Memory B cell (primary cell): ENCODE data around the gene U2AF1L4.
A peak's percentile ranks its signal among the peaks of the same experiment; 100 is the strongest.
"Not testable (repeated sequence)": the region's sequence is repeated elsewhere in the genome, so short reads cannot be mapped to it uniquely, and the experiment has no call there.

Experiments used
- ATAC-seq: fragments of 150-1000 bp; cut with Tn5 transposase; 2 replicates; pipeline ENCODE4 v1.10.0; 2021; ENCODE audit warnings: low read depth, mild to moderate bottlenecking, moderate library complexity
- DNase-seq, 2 donors: peaks; one replicate each; pipeline ENCODE4 v3.0.0; 2022; ENCODE audit warnings: low spot score in 2 of 2
- H3K27ac Mint-ChIP-seq: one replicate; pipeline ENCODE4 v1.8.0; 2022; ENCODE audit warnings: mild to moderate bottlenecking, moderate library complexity, mixed read lengths
- H3K27me3 Mint-ChIP-seq: one replicate; pipeline ENCODE4 v1.8.0; 2022; ENCODE audit warnings: mixed read lengths
- H3K36me3 Mint-ChIP-seq: one replicate; pipeline ENCODE4 v1.8.0; 2022; ENCODE audit warnings: mild to moderate bottlenecking, mixed read lengths
- H3K4me1 Mint-ChIP-seq: one replicate; pipeline ENCODE4 v1.8.0; 2022; ENCODE audit warnings: mixed read lengths
- H3K4me3 Mint-ChIP-seq: one replicate; pipeline ENCODE4 v1.8.0; 2022; ENCODE audit warnings: mild to moderate bottlenecking, moderate library complexity, mixed read lengths
- H3K9me3 Mint-ChIP-seq: one replicate; pipeline ENCODE4 v1.8.0; 2022; ENCODE audit warnings: mixed read lengths

U2AF1L4 gene

DNA sequence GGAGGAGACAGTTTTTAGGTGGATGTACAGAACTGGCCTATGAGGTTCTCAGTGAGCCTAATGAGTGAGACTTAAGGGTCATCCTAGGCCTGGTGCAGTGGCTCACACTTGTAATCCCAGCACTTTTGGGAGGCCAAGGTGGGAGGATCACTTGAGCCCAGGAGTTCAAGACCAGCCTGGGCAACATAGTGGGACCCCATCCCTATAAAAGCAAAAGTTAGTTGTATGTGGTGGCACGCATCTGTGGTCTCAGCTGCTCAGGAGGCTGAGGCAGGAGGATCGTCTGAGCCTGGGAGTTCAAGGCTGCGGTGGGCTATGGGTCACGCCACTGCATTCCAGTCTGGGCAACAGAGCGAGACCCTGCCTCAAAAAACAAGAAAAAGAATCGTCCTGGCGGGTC lies 21.1 kb downstream of the U2AF1L4 start:
- H3K27ac Mint-ChIP-seq, H3K9me3 Mint-ChIP-seq, ATAC-seq, H3K4me3 Mint-ChIP-seq, H3K27me3 Mint-ChIP-seq, DNase-seq: not testable (repeated sequence)
- peaks cover 45% of the 10 kb centered on the region for H3K36me3 Mint-ChIP-seq
- H3K4me1 Mint-ChIP-seq = peaks cover 13% of the 10 kb centered on the region

DNA sequence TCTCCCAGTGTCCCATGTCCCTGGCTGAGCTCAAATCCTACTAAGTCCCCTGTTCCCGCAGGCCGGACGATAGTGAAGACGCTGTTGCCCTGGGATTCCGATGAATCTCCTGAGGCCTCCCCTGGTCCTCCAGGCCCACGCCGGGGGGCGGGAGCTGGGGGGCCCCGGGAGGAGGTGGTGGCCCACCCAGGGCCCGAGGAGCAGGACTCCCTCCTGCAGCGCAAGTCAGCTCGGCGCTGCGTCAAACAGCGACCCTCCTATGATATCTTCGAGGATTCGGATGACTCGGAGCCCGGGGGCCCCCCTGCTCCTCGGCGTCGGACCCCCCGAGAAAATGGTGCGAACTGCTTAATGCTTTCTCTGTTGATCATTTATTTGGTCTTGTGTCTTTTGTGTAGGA lies 21.5 kb downstream of the U2AF1L4 start:
- Mint-ChIP-seq H3K4me3 (no peak overlapping the region), H3K9me3 (no peaks in the 10 kb centered on the region), H3K27ac (no peak overlapping the region), H3K27me3 (no peaks in the 10 kb centered on the region), H3K4me1 (peaks cover 14% of the 10 kb centered on the region), H3K36me3 (peaks cover 42% of the 10 kb centered on the region)
- ATAC-seq (no peak), DNase-seq (no peak)

DNA sequence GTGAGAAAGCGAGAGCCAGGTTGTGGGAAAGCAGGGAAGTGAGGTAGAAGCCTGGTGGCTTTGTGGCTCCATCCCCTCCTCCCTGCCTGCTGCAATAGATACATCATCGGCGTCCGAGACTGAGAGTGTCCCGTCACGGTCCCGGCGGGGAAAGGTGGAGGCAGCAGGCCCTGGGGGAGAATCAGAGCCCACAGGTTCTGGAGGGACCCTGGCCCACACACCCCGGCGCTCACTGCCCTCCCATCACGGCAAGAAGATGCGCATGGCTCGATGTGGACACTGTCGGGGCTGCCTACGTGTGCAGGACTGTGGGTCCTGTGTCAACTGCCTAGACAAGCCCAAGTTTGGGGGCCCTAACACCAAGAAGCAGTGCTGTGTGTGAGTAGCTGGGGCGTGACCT lies 22.3 kb downstream of the U2AF1L4 start:
- Mint-ChIP-seq H3K36me3 (peaks cover 35% of the 10 kb centered on the region), H3K27me3 (no peaks in the 10 kb centered on the region), H3K27ac (no peak overlapping the region), H3K4me3 (no peak overlapping the region), H3K9me3 (no peaks in the 10 kb centered on the region), H3K4me1 (peaks cover 14% of the 10 kb centered on the region)
- no peak for DNase-seq
- no peak for ATAC-seq

DNA sequence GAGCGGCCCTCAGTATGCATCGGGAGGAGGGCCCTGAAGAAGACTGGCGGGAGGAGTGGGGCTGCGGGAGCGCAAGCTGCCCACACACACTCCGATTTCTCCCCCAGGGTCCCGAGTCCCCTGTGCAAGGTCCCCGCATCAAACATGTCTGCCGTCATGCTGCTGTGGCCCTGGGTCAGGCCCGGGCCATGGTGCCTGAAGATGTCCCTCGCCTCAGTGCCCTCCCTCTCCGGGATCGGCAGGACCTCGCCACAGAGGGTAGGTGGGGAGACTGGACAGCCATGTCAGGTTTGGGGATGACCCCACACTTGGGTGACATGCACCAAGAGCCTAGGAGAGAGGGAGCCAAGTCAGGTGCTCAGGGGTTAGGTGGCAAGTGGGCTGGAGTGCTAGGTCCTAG lies 22.8 kb downstream of the U2AF1L4 start:
- H3K27ac Mint-ChIP-seq = no peak overlapping the region
- H3K4me3 Mint-ChIP-seq = no peak overlapping the region
- no peaks in the 10 kb centered on the region for H3K27me3 Mint-ChIP-seq
- DNase-seq (no peak), ATAC-seq (no peak)
- no peaks in the 10 kb centered on the region for H3K9me3 Mint-ChIP-seq
- peaks cover 34% of the 10 kb centered on the region for H3K36me3 Mint-ChIP-seq
- H3K4me1 Mint-ChIP-seq = peaks cover 14% of the 10 kb centered on the region

DNA sequence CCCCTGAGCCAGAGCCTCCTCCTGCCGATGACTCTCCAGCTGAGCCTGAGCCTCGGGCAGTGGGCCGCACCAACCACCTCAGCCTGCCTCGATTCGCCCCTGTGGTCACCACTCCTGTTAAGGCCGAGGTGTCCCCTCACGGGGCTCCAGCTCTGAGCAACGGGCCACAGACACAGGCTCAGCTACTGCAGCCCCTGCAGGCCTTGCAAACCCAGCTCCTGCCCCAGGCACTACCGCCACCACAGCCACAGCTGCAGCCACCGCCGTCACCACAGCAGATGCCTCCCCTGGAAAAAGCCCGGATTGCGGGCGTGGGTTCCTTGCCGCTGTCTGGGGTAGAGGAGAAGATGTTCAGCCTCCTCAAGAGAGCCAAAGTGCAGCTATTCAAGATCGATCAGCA lies 23.8 kb downstream of the U2AF1L4 start:
- no peak for DNase-seq
- H3K4me3 Mint-ChIP-seq = no peak overlapping the region
- H3K9me3 Mint-ChIP-seq = no peaks in the 10 kb centered on the region
- H3K27me3 Mint-ChIP-seq = no peaks in the 10 kb centered on the region
- peaks cover 34% of the 10 kb centered on the region for H3K36me3 Mint-ChIP-seq
- ATAC-seq = no peak
- peaks cover 17% of the 10 kb centered on the region for H3K4me1 Mint-ChIP-seq
- H3K27ac Mint-ChIP-seq = no peak overlapping the region

DNA sequence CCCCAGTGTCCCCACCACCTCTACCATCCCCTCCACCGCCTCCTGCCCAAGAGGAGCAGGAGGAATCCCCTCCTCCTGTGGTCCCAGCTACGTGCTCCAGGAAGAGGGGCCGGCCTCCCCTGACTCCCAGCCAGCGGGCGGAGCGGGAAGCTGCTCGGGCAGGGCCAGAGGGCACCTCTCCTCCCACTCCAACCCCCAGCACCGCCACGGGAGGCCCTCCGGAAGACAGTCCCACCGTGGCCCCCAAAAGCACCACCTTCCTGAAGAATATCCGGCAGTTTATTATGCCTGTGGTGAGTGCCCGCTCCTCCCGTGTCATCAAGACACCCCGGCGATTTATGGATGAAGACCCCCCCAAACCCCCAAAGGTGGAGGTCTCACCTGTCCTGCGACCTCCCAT lies 24.6 kb downstream of the U2AF1L4 start:
- H3K36me3 Mint-ChIP-seq = peaks cover 27% of the 10 kb centered on the region

DNA sequence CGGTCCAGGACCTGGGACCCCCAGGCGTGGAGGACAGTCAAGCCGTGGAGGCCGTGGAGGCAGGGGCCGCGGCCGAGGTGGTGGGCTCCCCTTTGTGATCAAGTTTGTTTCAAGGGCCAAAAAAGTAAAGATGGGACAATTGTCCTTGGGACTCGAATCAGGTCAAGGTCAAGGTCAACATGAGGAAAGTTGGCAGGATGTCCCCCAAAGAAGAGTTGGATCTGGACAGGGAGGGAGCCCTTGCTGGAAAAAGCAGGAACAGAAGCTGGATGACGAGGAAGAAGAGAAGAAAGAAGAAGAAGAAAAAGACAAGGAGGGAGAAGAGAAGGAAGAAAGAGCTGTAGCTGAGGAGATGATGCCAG lies 25.1 kb downstream of the U2AF1L4 start:
- peaks cover 16% of the 10 kb centered on the region for H3K4me1 Mint-ChIP-seq
- H3K36me3 Mint-ChIP-seq = peaks cover 25% of the 10 kb centered on the region
- DNase-seq (no peak), ATAC-seq (no peak)
- H3K9me3 Mint-ChIP-seq = no peaks in the 10 kb centered on the region
- no peak overlapping the region for H3K27ac Mint-ChIP-seq
- H3K27me3 Mint-ChIP-seq = no peaks in the 10 kb centered on the region
- H3K4me3 Mint-ChIP-seq = no peak overlapping the region

More for the DNA sequence above, 24.6 kb downstream of the U2AF1L4 start:
- DNase-seq (no peak), ATAC-seq (no peak)
- no peak overlapping the region for H3K4me3 Mint-ChIP-seq
- H3K9me3 Mint-ChIP-seq = no peaks in the 10 kb centered on the region
- H3K27me3 Mint-ChIP-seq = no peaks in the 10 kb centered on the region
- H3K4me1 Mint-ChIP-seq = peaks cover 16% of the 10 kb centered on the region
- no peak overlapping the region for H3K27ac Mint-ChIP-seq

DNA sequence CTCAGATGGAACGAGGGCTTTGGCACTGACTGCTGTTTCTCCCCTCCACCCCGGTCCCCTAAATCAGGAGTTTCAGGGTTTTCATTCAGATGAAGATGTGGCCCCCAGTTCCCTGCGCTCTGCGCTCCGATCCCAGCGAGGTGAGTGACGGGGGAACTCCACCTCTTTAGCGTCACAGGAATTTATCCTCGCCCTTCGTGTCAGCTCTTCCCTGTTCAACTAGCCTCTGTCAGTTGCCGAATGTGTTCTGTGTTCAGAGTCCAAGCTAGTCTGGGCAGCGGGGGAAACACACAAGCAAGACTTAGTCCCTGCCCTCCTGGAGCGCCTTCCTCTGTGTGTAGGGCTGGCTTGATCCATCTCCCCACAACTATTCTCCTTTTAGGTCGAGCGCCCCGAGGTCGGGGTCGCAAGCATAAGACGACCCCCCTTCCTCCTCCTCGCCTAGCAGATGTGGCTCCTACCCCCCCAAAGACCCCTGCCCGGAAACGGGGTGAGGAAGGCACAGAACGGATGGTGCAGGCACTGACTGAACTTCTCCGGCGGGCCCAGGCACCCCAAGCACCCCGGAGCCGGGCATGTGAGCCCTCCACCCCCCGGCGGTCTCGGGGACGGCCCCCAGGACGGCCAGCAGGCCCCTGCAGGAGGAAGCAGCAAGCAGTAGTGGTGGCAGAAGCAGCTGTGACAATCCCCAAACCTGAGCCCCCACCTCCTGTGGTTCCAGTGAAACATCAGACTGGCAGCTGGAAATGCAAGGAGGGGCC lies 25.6 kb downstream of the U2AF1L4 start:
- Mint-ChIP-seq H3K27me3 (no peaks in the 10 kb centered on the region), H3K36me3 (peaks cover 25% of the 10 kb centered on the region), H3K9me3 (no peaks in the 10 kb centered on the region), H3K27ac (no peak overlapping the region), H3K4me1 (peaks cover 21% of the 10 kb centered on the region), H3K4me3 (peak overlapping the region; percentile 86)
- DNase-seq = no peak
- no peak for ATAC-seq

DNA sequence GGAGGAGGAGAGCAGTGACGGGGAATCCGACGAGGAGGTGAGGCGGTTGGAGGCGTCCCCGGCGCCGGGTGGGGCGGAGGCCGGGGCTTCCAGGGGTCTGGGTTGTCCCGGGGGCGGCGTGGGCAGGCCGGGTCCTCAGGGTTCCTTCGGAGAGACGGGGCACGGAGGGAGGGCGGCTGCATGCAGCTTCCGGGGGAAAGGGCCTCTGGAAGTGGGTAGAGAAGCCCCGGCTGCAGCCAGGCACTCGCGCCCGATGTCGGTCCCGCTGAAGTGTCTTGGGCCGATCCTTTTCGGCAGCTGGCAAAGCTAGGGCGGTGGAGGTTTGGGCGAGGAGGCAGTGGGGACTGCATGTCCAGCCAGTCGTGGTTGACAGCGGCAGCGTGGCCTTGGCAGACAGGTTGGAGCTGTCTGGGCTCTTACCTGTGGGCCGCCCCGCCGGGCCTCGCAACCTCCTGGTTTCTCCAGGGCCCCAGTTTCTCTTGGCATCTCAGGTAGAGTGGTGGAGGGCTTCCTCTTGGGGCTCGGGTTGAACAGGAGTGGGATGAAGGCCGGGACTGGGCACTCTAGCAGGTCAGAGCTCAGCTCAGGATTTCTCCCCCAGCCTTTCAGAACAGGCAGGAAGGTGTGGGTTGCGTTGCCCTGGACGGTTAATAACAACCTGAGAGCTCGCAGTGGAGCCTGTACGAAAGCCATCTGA lies 26.7 kb downstream of the U2AF1L4 start:
- peak overlapping the region; percentile 72 for H3K27ac Mint-ChIP-seq
- H3K9me3 Mint-ChIP-seq = no peaks in the 10 kb centered on the region
- H3K36me3 Mint-ChIP-seq = peaks cover 22% of the 10 kb centered on the region
- peak overlapping the region; percentile 86 for H3K4me3 Mint-ChIP-seq
- no peak for ATAC-seq
- no peaks in the 10 kb centered on the region for H3K27me3 Mint-ChIP-seq
- peaks cover 32% of the 10 kb centered on the region for H3K4me1 Mint-ChIP-seq
- DNase-seq = peak in 1 of 2 donors; percentile 56

DNA sequence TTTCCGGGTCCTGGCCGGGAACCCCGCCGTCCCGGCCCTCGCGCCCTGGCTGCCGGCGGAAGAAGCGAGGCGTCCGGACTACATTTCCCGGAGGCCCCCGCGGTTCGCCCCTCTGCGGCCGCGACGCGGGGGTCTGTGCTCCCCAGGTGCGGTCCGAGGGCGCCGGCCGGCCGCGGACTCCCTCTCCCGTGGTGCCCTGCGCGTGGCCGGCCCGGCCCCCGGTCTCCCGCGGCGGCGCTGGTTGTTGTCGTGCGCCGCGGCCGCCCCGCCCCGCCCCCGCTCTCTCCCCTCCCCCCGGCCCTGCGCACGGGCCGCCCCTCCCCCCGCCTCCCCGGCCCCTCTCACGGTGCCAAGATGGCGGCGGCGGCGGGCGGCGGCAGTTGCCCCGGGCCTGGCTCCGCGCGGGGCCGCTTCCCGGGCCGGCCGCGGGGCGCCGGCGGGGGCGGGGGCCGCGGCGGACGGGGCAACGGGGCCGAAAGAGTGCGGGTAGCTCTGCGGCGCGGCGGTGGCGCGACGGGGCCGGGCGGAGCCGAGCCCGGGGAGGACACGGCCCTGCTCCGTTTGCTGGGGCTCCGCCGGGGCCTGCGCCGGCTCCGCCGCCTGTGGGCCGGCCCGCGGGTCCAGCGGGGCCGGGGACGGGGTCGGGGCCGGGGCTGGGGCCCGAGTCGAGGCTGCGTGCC lies 27.4 kb downstream of the U2AF1L4 start, which contains the start of gene KMT2B:
Gene KMT2B (plus strand): TSS at position 339 of the 680 bp plus-strand sequence. CDS start 16 bp downstream, at position 355.
- H3K27me3 Mint-ChIP-seq = no peaks in the 10 kb centered on the region
- H3K27ac Mint-ChIP-seq = peak within 1 kb of the TSS; percentile 94
- ATAC-seq (no peak), DNase-seq (no peak)
- H3K4me1 Mint-ChIP-seq = peaks cover 37% of the 10 kb centered on the region
- peaks cover 18% of the 10 kb centered on the region for H3K36me3 Mint-ChIP-seq
- peak within 1 kb of the TSS; percentile 92 for H3K4me3 Mint-ChIP-seq
- H3K9me3 Mint-ChIP-seq = no peaks in the 10 kb centered on the region

DNA sequence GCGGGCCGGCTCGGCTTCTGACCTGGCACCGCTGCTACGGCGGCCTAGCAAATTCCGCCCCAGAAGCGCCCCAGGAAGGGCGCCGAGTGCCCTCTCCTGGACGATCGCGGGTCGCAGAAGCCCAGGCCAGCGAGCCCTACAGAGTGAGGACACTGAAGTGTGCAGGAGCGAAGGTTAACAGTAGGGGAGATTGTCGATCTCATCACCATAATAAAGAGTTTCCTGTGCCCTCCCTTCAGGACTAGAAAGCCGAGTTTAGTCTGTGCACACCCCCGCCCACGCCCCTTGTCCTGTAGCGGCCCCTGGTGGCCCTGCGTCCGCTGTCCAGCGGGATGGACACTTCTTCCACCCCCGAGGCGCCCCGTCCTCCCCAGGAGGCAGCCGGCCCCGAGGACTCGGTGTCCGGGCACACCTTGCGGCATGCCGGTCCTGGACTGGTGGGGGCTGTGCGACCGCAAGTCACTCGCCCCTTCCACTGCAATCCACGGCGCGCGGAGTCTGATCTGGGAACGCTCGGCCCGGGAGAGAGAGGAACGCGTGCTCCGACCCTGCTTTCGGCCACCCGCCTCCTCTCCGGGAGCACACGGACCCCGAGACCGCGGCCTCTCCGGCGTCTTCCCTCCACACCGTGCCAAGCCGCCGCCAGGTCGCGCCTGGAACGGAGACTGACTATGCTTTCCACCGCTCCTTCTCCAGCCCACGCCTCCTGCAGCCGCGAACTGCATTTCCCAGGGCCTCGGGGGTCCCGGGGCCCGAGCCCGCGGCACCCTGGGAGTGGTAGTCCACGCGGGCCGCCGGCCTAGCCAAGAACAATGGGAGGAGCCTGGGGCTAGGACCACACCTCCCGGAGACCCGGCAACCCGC lies 28.2 kb downstream of the U2AF1L4 start:
- DNase-seq (peak; percentile 90 to 95), ATAC-seq (peak; percentile 70)
- H3K4me3 Mint-ChIP-seq = peak overlapping the region; percentile 92
- H3K27ac Mint-ChIP-seq = peak overlapping the region; percentile 94
- no peaks in the 10 kb centered on the region for H3K9me3 Mint-ChIP-seq
- no peaks in the 10 kb centered on the region for H3K27me3 Mint-ChIP-seq
- H3K36me3 Mint-ChIP-seq = peaks cover 12% of the 10 kb centered on the region
- peaks cover 42% of the 10 kb centered on the region for H3K4me1 Mint-ChIP-seq

DNA sequence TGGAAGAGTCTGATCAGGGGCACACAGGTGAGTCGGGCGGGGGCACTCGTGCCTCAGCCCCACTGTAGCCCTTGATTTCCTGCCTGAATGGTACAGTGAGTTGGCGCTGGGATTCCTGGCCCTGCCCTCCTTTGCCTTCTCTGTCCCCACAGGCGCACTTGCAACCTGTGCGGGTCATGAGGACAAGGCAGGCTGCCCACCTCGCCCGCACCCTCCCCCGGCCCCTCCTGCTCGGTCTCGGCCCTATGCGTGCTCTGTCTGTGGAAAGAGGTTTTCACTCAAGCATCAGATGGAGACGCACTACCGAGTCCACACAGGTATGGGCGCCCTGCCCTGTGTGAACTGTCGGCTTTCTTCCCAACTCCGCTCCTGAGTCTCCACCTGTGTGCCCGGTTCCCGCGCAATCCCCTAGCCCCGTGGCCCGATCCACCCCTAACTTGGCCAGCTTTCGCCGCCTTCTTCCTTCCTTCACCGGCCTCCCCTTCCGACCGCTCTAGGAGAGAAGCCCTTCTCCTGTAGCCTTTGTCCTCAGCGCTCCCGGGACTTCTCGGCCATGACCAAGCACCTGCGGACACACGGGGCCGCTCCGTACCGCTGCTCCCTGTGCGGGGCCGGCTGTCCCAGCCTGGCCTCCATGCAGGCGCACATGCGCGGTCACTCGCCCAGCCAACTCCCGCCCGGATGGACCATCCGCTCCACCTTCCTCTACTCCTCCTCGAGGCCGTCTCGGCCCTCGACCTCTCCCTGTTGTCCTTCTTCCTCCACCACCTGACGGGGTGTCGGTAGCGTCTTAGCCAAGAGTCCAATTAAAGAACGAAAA lies 29.0 kb downstream of the U2AF1L4 start:
- peak overlapping the region; percentile 94 for H3K27ac Mint-ChIP-seq
- H3K27me3 Mint-ChIP-seq = no peaks in the 10 kb centered on the region
- DNase-seq = no peak
- no peaks in the 10 kb centered on the region for H3K9me3 Mint-ChIP-seq
- peaks cover 46% of the 10 kb centered on the region for H3K4me1 Mint-ChIP-seq
- peak overlapping the region; percentile 92 for H3K4me3 Mint-ChIP-seq
- no peak for ATAC-seq
- H3K36me3 Mint-ChIP-seq = peaks cover 6% of the 10 kb centered on the region

DNA sequence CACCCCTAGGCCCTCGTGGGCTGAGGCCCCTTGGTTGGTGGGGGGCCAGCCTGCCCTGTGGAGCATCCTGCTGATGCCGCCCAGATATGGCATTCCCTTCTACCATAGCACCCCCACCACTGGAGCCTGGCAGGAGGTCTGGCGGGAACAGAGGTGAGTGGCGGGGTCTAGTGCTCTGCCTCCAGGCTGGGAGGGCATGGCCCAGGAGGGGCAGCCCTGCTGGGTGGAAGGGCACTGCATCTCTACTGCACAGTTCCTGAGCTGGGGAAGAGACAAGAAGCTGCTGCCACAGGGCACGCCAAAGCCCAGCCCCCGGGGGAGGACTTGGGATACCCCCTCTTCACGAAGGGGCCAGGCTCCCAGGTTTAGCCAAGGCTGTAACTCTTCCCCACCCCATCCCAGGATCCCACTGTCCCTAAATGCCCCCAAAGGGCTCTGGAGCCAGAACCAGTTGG lies 29.8 kb downstream of the U2AF1L4 start:
- DNase-seq (no peak), ATAC-seq (no peak)
- H3K4me1 Mint-ChIP-seq = peaks cover 50% of the 10 kb centered on the region
- H3K36me3 Mint-ChIP-seq = peaks cover 4% of the 10 kb centered on the region
- no peaks in the 10 kb centered on the region for H3K27me3 Mint-ChIP-seq
- H3K9me3 Mint-ChIP-seq = no peaks in the 10 kb centered on the region
- peak overlapping the region; percentile 92 for H3K4me3 Mint-ChIP-seq
- H3K27ac Mint-ChIP-seq = peak overlapping the region; percentile 94
